Effector memory CD4-positive, alpha-beta T cell (primary cell): Measurements from ENCODE around the gene TBC1D4.
A peak's percentile ranks its signal among the peaks of the same experiment; 100 is the strongest.

Experiments
- DNase-seq, 3 donors: peaks; one replicate each; pipeline ENCODE4 v3.0.0-alpha.2; 2020
- H3K27ac ChIP-seq: 2 replicates; pipeline ENCODE4 v1.7.0; 2013; ENCODE audit warnings: mild to moderate bottlenecking, low read length, moderate library complexity; ENCODE audit not compliant: insufficient read depth, poor library complexity, severe bottlenecking
- H3K27me3 ChIP-seq: replicated peaks from 2 replicates; pipeline ENCODE4 v1.7.0; 2013; ENCODE audit warnings: mild to moderate bottlenecking, low read length; ENCODE audit not compliant: insufficient read depth, control insufficient read depth, poor library complexity, severe bottlenecking
- H3K36me3 ChIP-seq: 2 replicates; pipeline ENCODE4 v1.7.0; 2013; ENCODE audit warnings: mild to moderate bottlenecking, low read length, moderate library complexity; ENCODE audit not compliant: control insufficient read depth, insufficient read depth
- H3K4me1 ChIP-seq: 2 replicates; pipeline ENCODE4 v1.7.0; 2013; ENCODE audit warnings: low read length, mild to moderate bottlenecking; ENCODE audit not compliant: control insufficient read depth, insufficient read depth, poor library complexity, severe bottlenecking
- H3K4me3 ChIP-seq: 2 replicates; pipeline ENCODE4 v1.7.0; 2013; ENCODE audit warnings: low read length, low read depth, mild to moderate bottlenecking; ENCODE audit not compliant: insufficient read depth, poor library complexity, severe bottlenecking
- H3K9me3 ChIP-seq: 2 replicates; pipeline ENCODE4 v1.7.0; 2013; ENCODE audit warnings: mild to moderate bottlenecking, low read length, moderate library complexity; ENCODE audit not compliant: control insufficient read depth
- total RNA-seq, 3 donors: gene quantifications; one replicate each; lab custom pipeline; 2026; lab: John Stamatoyannopoulos, UW

TBC1D4 gene, protein sequence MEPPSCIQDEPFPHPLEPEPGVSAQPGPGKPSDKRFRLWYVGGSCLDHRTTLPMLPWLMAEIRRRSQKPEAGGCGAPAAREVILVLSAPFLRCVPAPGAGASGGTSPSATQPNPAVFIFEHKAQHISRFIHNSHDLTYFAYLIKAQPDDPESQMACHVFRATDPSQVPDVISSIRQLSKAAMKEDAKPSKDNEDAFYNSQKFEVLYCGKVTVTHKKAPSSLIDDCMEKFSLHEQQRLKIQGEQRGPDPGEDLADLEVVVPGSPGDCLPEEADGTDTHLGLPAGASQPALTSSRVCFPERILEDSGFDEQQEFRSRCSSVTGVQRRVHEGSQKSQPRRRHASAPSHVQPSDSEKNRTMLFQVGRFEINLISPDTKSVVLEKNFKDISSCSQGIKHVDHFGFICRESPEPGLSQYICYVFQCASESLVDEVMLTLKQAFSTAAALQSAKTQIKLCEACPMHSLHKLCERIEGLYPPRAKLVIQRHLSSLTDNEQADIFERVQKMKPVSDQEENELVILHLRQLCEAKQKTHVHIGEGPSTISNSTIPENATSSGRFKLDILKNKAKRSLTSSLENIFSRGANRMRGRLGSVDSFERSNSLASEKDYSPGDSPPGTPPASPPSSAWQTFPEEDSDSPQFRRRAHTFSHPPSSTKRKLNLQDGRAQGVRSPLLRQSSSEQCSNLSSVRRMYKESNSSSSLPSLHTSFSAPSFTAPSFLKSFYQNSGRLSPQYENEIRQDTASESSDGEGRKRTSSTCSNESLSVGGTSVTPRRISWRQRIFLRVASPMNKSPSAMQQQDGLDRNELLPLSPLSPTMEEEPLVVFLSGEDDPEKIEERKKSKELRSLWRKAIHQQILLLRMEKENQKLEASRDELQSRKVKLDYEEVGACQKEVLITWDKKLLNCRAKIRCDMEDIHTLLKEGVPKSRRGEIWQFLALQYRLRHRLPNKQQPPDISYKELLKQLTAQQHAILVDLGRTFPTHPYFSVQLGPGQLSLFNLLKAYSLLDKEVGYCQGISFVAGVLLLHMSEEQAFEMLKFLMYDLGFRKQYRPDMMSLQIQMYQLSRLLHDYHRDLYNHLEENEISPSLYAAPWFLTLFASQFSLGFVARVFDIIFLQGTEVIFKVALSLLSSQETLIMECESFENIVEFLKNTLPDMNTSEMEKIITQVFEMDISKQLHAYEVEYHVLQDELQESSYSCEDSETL (N-terminal part only)
- total RNA-seq, result 120 to 190 (median 169) reads per million in 3 donors

DNA sequence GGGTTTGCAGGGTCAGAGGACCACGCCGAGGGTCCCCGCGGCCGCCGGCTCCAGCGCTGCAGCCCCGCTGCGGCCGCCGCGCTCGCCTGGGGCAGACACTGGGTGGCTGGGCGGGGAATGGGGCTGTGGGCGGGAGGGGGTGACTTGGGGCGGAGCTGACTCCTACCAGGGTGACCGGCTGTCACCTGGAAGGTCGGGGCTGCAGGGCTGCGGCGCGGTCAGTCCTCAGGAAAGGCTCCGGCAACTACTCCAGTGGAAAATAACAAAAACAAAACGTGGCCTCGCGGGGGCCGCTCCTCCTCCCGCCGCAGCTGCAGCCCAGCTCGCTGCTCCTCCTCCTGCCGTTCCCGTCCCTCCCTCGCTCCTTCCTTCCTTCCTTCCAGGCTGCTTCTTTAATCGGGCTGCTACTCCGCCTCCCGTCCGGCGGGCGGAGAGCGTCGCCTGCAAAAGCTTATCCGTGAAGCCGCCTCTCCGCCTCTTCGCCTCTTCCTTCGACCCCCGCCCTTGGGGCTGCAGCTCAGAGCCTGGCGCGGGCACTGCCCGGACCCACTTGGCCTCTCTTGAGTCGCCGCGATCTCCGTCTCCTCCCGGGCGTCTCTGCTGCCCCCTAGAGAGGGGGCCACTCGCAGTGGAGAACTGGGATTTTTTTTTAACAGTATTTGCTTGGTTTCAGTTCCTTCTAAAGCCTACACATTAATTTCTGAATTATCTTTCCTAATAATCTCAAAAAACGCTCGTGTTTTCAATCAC, at the start of gene TBC1D4:
TBC1D4 (minus strand) TSS at position 100 of the 750 bp plus-strand sequence. CDS start 402 bp downstream, outside the sequence.
- no peak within 1 kb of the TSS for H3K27ac ChIP-seq
- H3K9me3 ChIP-seq, result no peaks in the 10 kb centered on the region
- peak in 2 of 3 donors; percentile 2 to 13 for DNase-seq
- peak within 1 kb of the TSS; percentile 67 for H3K4me3 ChIP-seq
- H3K36me3 ChIP-seq, result no peaks in the 10 kb centered on the region
- peaks cover 14% of the 10 kb centered on the region for H3K4me1 ChIP-seq
- peaks cover 13% of the 10 kb centered on the region for H3K27me3 ChIP-seq

DNA sequence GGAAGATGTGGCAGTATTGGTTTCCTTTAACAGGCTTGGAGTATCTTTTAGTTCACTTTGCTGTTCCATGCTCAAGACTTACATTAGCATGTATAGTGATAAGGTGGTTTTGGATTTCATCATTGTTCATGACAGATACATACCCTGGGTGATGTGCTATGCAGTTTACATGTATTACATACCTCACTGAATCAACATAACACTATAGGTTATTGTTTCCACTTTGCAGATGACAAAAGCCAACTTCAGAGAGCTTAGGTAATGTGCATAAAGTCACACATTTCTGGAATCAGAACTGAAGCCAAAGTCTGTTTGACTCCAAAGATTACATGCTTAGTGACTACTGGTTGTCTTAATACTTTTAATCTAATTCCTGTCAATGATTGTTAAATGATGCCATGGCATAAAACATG, 48.6 kb upstream of the TBC1D4 start:
- H3K4me1 ChIP-seq, result no peaks in the 10 kb centered on the region

DNA sequence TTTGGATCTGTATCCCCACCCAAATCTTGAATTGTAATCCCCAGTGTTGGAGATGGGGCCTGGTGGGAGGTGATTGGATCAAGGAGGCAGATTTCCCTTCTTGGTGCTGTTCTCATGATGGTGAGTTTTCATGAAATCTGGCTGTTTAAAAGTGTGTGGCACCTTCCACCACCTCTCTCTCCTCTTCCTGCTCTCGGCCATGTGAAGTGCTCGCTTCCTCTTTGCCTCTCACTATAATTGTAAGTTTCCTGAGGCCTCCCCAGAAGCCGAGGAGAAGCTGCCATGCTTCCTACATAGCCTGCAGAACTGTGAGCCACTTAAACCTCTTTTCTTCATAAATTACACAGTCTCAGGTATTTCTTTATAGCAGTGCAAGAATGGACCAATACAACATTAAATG, 40.0 kb upstream of the TBC1D4 start:
- no peak for DNase-seq

More for the DNA sequence above, 48.6 kb upstream of the TBC1D4 start:
- peaks cover 10% of the 10 kb centered on the region for H3K36me3 ChIP-seq
- no peak overlapping the region for H3K4me3 ChIP-seq
- no peaks in the 10 kb centered on the region for H3K9me3 ChIP-seq
- H3K27ac ChIP-seq, result no peak overlapping the region
- no peaks in the 10 kb centered on the region for H3K27me3 ChIP-seq
- DNase-seq, result no peak

DNA sequence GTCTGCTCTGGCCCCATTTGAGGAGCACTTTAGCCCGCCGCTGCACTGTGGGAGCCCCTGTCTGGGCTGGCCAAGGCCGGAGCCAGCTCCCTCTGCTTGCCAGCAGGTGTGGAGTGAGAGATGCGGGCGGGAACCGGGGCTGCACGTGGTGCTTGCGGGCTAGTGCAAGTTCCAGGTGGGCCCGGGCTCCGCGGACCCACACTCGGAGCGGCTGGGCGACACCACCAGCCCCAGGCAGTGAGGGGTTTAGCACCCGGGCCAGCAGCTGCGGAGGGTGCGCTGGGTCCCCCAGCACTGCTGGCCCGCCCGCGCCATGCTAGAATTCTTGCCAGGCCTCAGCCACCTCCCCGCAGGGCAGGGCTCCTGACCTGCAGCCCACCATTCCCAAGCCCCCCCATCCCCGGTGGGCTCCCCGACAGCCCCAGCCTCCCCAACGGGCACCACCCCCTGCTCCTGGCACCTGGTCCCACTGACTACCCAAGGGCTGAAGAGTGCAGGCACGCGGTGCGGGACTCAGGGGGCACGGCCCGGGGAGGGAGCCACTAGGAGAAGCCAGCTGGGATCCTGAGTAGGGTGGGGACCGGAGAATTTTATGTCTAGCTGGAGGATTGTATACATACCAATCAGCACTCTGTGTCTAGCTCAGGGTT, 36.6 kb upstream of the TBC1D4 start:
- H3K4me3 ChIP-seq, result no peak overlapping the region
- no peaks in the 10 kb centered on the region for H3K4me1 ChIP-seq
- no peak for DNase-seq
- H3K27me3 ChIP-seq, result no peaks in the 10 kb centered on the region
- no peaks in the 10 kb centered on the region for H3K36me3 ChIP-seq
- no peak overlapping the region for H3K27ac ChIP-seq
- H3K9me3 ChIP-seq, result no peaks in the 10 kb centered on the region

More for the DNA sequence above, 40.0 kb upstream of the TBC1D4 start:
- H3K27me3 ChIP-seq, result no peaks in the 10 kb centered on the region
- H3K4me1 ChIP-seq, result no peaks in the 10 kb centered on the region
- no peak overlapping the region for H3K27ac ChIP-seq
- peaks cover 13% of the 10 kb centered on the region for H3K36me3 ChIP-seq
- H3K9me3 ChIP-seq, result no peaks in the 10 kb centered on the region
- no peak overlapping the region for H3K4me3 ChIP-seq

DNA sequence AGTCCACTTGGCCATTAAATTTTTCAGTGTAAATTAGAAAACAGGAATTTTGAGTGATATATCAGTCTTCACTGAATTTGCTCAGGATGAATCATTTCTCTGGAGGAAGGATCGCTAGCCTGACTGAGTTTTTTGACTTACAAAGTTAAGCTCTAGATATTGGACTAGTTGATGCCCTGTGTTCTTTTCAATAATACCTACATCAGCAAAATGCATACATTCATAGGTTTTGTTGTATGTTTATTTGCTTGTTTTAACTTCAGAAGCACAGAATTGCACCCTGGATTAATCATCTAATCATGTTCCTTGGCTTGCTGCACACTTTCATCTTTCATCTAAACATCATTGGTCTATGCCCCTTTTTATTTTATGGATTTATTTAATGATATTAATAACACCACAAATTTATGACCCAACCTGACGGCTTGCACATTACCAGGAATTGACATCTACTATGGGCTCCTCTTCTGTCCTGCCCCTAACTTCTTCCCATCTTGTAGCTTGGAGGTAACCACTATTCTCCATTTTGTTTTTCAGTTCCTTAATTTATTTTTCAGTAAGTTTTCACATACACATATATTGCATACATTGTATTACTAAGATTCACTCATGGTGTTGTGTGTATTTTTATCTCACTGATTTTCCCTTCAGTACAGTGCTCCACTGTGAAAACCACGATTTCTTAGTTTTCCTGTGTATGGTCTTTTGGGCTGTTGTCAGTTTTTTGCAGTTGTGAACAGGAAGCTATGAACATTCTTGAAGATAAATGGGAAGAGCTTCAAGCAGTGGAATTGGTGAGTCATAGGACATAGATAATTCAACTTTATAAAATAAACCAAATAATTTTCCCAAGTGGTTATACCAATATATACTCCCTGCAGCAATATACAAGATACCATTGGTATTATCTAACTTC, 32.4 kb upstream of the TBC1D4 start:
- Histone ChIP-seq H3K4me1 (no peaks in the 10 kb centered on the region), H3K9me3 (no peaks in the 10 kb centered on the region), H3K4me3 (no peak overlapping the region), H3K36me3 (no peaks in the 10 kb centered on the region), H3K27ac (no peak overlapping the region), H3K27me3 (no peaks in the 10 kb centered on the region)
- no peak for DNase-seq

DNA sequence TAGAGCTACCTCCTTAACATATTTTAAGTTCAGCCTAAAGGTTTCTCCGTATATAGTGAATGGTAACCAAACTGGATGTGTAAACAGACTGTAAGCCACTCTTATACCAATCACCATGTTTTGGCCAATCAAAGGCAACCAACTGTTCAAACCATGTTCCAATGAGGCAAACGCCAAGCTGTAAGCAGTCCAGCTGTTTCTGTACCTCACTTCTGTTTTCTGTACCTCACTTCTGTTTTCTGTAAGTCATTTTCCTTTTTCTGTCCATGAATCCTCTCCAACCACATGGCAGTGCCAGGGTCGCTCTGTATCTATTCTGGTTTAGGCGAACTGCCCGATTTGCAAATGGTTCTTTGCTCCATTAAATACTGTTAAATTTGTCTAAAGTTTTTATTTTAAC, 31.3 kb upstream of the TBC1D4 start:
- H3K27me3 ChIP-seq, result no peaks in the 10 kb centered on the region
- H3K27ac ChIP-seq, result no peak overlapping the region
- H3K36me3 ChIP-seq, result no peaks in the 10 kb centered on the region
- no peaks in the 10 kb centered on the region for H3K4me1 ChIP-seq
- no peaks in the 10 kb centered on the region for H3K9me3 ChIP-seq
- H3K4me3 ChIP-seq, result no peak overlapping the region
- DNase-seq, result no peak

DNA sequence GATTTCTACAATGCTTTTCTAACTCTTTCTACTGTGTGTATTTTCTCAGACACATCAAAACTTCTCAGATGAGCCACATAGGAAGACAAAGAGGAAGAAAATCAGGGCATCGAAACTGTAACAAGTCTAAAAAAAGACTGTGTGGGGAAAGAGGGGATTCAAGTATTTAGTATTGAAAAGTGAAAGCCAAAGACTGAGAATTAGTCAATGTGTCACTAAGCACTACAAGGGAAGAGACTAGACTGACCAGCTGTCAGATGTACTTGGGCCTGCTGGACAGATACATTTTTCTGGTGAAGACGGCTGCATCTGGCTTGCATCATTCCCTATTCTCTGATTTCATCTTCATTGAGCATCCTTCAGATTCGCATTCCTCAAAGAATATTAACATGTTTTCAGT, 30.3 kb upstream of the TBC1D4 start:
- no peak for DNase-seq
- H3K4me3 ChIP-seq, result no peak overlapping the region
- H3K36me3 ChIP-seq, result no peaks in the 10 kb centered on the region
- no peak overlapping the region for H3K27ac ChIP-seq
- no peaks in the 10 kb centered on the region for H3K9me3 ChIP-seq
- no peaks in the 10 kb centered on the region for H3K27me3 ChIP-seq
- no peaks in the 10 kb centered on the region for H3K4me1 ChIP-seq

DNA sequence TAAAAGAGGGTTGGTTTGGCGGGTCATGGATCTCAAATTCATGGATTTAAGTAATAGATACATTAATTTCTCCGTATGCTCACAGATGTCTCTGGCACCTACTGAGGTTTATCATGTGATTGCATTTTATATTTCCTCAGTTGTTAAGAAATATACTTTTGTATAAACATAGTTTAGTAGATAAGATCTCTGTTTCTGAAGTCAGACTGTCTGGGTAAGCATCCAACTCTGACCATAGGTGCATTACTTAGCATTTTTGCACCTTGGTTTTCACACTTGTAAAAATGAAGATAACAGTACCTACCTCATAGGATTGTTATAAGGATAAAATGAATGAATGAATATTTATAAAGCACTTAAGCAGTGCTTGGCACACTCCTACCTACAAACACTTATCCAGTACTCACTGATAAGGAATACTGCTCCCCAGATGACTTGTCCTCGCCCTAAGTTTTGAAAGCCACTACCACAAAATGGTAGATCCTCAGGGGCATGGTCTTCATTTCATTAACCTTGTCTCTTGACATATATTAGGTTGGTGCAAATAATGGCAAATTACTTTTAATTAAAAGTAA, 29.2 kb upstream of the TBC1D4 start:
- DNase-seq, result no peak
- Histone ChIP-seq H3K27ac (no peak overlapping the region), H3K4me1 (no peaks in the 10 kb centered on the region), H3K27me3 (no peaks in the 10 kb centered on the region), H3K36me3 (no peaks in the 10 kb centered on the region), H3K4me3 (no peak overlapping the region), H3K9me3 (no peaks in the 10 kb centered on the region)
